Measurements from ENCODE around the gene FGF12. TPM values are rescaled to one million over a fixed set of nuclear protein-coding genes. Genes with fewer than 3 reads are reported as not detected.

Gene FGF12
- total RNA-seq, 1 experiment from 2014 or later = 1.5 TPM

GRCh38 chr3:192514081-192514753 lies 213.1 kb downstream of the FGF12 start:
- no peak for DNase-seq (ENCODE audit: extremely low read depth, low read depth)

DNA sequence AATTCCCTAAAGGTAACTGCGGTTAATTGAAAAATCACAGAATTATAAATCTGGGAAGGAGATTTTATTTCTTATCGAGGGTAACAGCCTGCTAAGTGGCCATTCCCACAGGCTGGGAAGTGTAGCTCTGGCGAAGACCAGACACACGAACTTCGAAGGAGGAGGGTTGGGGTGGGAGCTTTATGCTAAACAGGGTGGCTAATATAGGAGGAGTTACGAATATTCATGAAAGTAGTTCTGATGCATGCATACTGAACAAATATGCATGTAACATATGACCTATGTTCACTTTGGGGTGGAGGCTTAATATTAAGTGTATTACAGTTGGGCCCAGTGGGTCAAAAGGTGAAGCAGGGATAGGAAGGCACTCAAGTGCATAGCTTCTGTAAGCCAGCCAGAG lies 221.6 kb downstream of the FGF12 start:
- no peak for DNase-seq (ENCODE audit: extremely low read depth, low read depth)

GRCh38 chr3:192501401-192501800 lies 225.9 kb downstream of the FGF12 start:
- no peak for DNase-seq (ENCODE audit: extremely low read depth, low read depth)

DNA sequence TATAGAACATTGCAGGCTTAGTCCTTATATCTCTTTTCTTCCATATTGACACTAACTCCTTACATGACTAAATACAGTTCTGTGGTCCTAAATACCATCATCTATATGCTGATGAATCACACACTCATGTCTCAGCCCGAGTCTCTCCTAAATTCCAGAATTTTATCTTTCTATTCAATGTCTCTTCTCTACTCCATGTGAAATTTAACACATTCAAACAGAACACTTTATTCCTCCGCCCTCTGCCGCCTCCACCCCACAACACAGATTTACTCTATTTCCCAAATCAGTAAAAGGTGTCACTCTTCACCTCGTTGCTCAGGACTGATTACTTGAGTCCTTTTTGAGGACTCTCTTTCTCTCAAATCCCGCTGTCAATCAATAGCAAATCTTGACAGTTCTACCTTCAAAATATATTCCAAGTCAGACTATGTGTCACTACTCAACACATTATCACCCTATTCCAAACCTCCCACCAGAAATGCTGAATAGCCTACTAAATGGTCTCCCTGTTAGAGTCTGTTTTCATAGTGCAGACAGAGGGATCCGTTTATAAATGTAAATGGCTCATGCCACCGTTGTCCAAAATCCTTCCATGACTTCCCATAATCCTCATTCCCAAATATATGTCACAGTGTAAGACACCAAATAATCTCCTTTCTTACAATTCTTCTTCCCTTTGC lies 230.3 kb downstream of the FGF12 start:
- no peak for DNase-seq (ENCODE audit: extremely low read depth, low read depth)

DNA sequence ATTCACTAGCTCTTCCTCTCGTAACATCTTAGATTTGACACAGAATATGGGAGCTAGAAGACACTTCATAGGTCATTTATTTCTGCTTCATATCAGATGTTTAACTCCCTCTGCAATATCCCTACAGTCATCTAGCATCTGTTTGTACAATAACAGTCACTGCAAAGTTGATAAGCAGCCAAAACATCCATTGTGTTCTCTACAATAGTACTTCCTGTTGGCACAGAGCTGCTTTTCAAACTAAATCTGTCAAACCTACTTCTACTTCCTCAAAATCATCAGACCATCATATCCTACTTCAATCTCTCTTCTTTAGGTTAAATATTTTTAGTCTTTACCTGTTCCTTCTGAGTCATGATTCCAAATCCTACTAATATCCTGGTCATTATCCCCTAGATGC lies 233.2 kb downstream of the FGF12 start:
- no peak for DNase-seq (ENCODE audit: extremely low read depth, low read depth)

GRCh38 chr3:192490720-192491119 lies 236.6 kb downstream of the FGF12 start:
- no peak for DNase-seq (ENCODE audit: extremely low read depth, low read depth)

DNA sequence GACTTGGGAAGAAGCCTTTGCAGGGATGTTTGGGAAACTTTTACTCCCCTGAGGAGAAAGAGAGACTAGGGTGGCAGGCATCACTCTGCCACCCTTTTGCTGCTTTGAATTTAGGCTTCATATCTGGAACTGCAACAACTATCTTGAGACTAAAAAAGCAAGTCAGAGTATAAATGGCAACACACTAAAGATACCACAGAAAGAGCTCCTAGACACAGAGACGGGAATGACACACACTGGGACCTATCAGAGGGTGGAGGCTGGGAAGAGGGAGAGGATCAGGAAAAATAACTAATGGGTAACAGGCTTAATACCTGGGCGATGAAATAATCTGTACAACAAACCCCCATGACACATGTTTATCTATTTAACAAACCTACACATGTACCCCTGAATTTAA lies 237.8 kb downstream of the FGF12 start:
- no peak for DNase-seq (ENCODE audit: extremely low read depth, low read depth)

GRCh38 chr3:192487033-192487432 lies 240.3 kb downstream of the FGF12 start:
- no peak for DNase-seq (ENCODE audit: extremely low read depth, low read depth)

GRCh38 chr3:192482809-192483208 lies 244.5 kb downstream of the FGF12 start:
- no peak for DNase-seq (ENCODE audit: extremely low read depth, low read depth)

GRCh38 chr3:192482391-192482790 lies 244.9 kb downstream of the FGF12 start:
- DNase-seq (ENCODE audit: extremely low read depth, low read depth) = no peak

GRCh38 chr3:192481638-192482037 lies 245.7 kb downstream of the FGF12 start:
- DNase-seq (ENCODE audit: extremely low read depth, low read depth) = no peak

- DNase-seq (ENCODE audit: extremely low read depth, low read depth) = peak; percentile 53
Measured at GRCh38 chr3:192467230-192468140, 259.9 kb downstream of the FGF12 start.

- no peak for DNase-seq (ENCODE audit: extremely low read depth, low read depth)
Measured at GRCh38 chr3:192449036-192449435, 278.3 kb downstream of the FGF12 start.

DNA sequence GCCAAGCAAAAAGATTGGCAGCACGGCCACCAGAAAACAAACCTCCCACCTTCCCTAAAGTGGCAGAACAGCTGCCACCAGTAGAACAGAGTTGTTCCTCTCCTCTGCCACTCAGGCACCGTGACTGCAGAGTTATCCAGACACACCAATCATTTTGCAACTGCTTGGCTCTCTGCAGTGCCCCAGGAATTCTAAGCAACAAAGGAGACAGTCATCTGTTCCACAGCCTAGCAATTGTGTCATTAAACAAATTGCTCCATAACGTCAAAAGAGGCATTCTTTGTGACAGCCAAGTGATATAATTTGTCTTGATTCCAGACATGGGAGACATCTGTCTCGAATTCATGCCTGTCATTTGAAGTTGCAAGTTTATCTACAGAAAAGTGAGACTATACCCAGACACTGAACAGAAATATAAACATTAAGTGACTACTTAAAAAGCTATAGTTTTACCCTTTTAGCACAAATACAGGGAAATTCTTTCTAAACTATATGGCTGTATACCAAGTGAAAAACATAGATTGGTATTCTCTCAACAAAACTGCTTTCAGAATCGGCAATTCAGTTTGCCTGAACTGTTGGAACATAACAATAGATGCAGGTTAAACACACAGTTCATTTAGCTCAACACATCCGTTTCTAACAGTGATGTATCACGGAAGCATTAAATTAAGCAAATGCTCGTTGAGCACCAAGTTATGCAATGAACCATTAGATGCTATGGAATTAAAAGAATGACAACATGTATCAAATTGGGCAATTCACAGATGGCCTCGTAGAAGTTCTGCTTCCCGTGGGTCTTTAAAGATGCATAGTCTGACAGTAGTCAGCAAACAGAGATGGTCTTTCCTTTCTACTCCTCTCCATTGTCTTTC lies 281.3 kb downstream of the FGF12 start:
- no peak for DNase-seq (ENCODE audit: extremely low read depth, low read depth)

- DNase-seq (ENCODE audit: extremely low read depth, low read depth) = no peak
Measured at GRCh38 chr3:192444791-192445106, 282.6 kb downstream of the FGF12 start.

- peak; percentile 27 for DNase-seq (ENCODE audit: extremely low read depth, low read depth)
Measured at GRCh38 chr3:192444096-192444790, 283.1 kb downstream of the FGF12 start.

DNA sequence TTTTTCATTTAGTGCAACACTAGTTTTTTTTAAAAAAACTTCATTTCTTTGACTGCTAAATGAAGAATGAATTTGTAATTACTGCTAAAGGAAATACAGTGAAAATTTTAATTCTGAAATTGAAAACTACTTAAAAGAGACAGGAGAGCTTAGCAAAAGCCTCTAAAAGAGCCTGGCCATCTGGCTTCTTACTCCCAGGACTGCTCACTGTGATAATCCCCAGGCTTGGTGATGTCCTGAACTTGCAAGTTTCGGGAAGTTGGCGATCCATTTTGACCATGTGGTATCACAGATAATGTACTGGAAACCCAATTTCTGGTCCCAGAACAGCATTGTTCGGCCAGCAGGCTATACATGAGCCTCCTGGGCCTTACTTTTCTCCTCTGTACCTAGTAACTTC lies 292.1 kb downstream of the FGF12 start:
- DNase-seq (ENCODE audit: extremely low read depth, low read depth) = no peak

DNA sequence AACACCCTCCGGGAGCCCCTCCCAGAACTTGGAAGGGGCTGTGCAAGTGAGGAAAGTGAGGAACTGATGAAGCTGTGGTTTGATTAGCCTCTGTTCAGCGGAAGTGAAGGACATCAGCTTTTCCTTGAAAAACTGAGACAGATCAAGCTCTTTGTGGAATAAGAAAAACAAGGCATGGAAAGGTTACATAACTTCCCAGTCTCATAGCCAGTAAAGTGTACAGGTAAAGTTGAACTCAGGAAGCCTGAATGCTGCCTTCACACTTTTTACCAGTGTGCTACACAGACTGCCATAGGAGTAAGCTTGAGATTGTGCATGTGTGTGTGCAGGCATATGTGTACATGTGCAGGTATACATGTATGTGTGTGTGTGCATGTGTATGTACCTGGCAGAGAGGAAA lies 293.2 kb downstream of the FGF12 start:
- no peak for DNase-seq (ENCODE audit: extremely low read depth, low read depth)

- no peak for DNase-seq (ENCODE audit: extremely low read depth, low read depth)
Measured at GRCh38 chr3:192433704-192434103, 293.6 kb downstream of the FGF12 start.

DNA sequence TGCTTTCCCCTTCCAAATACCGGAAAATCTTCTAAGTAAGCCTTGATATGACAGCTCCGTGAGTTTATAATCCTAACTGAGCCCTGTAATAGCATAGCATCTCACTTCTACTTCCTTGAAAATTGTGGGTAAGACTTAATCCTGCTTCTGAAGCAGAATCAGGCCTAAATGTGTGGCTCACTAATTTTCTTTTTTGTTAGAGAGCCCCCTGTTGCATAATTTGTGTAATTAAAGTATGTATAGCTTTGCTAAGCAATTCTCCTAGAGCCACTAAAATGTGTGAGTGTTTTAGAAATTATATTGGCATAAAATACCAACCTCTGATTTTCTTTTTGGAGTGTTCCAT lies 304.4 kb downstream of the FGF12 start:
- no peak for DNase-seq (ENCODE audit: extremely low read depth, low read depth)

Data from NCI-H460 (cell line).